ENCODE data around the gene SCN7A.
A peak's percentile ranks its signal among the peaks of the same experiment; 100 is the strongest.
"Not testable (repeated sequence)": the region's sequence is repeated elsewhere in the genome, so short reads cannot be mapped to it uniquely, and the experiment has no call there.

SCN7A gene

GRCh38 chr2:166388481-166389070 lies 105.5 kb downstream of the SCN7A start:
- DNase-seq, result no peak

- DNase-seq, result no peak
Measured at GRCh38 chr2:166385313-166385712, 108.7 kb downstream of the SCN7A start.

GRCh38 chr2:166384774-166385173 lies 109.3 kb downstream of the SCN7A start:
- DNase-seq, result no peak

GRCh38 chr2:166382448-166382847 lies 111.6 kb downstream of the SCN7A start:
- no peak for DNase-seq

- DNase-seq, result no peak
Measured at GRCh38 chr2:166380615-166381014, 113.4 kb downstream of the SCN7A start.

GRCh38 chr2:166376873-166377272 lies 117.2 kb downstream of the SCN7A start:
- DNase-seq, result no peak

GRCh38 chr2:166376488-166376828 lies 117.6 kb downstream of the SCN7A start:
- DNase-seq, result no peak

GRCh38 chr2:166375736-166376487 lies 118.1 kb downstream of the SCN7A start, which contains the start of gene SCN9A:
Gene SCN9A (minus strand): TSS chr2:166375944. CDS start chr2:166311756, 64,188 bp downstream.
- DNase-seq, result peak; percentile 87

- no peak for DNase-seq
Measured at GRCh38 chr2:166375195-166375735, 118.8 kb downstream of the SCN7A start.

GRCh38 chr2:166373951-166374350 lies 120.1 kb downstream of the SCN7A start:
- DNase-seq, result peak; percentile 62

- DNase-seq, result no peak
Measured at GRCh38 chr2:166373539-166373938, 120.5 kb downstream of the SCN7A start.

- peak; percentile 33 for DNase-seq
Measured at GRCh38 chr2:166373105-166373504, 120.9 kb downstream of the SCN7A start.

- no peak for DNase-seq
Measured at GRCh38 chr2:166372046-166372445, 122.0 kb downstream of the SCN7A start.

GRCh38 chr2:166365803-166366420 lies 128.1 kb downstream of the SCN7A start:
- no peak for DNase-seq

- DNase-seq, result no peak
Measured at GRCh38 chr2:166365239-166365638, 128.8 kb downstream of the SCN7A start.

- DNase-seq, result no peak
Measured at GRCh38 chr2:166364476-166365161, 129.4 kb downstream of the SCN7A start.

GRCh38 chr2:166361351-166362153 lies 132.5 kb downstream of the SCN7A start:
- DNase-seq, result no peak

- no peak for DNase-seq
Measured at GRCh38 chr2:166360906-166361305, 133.1 kb downstream of the SCN7A start.

- no peak for DNase-seq
Measured at GRCh38 chr2:166360426-166360825, 133.6 kb downstream of the SCN7A start.

- DNase-seq, result not testable (repeated sequence)
Measured at GRCh38 chr2:166357950-166358321, 136.1 kb downstream of the SCN7A start.

- DNase-seq, result no peak
Measured at GRCh38 chr2:166357068-166357949, 136.7 kb downstream of the SCN7A start.

Data from NCI-H1105 (cell line).